ENCODE data around the gene DNAJB9. TPM values are rescaled to one million over a fixed set of nuclear protein-coding genes. Genes with fewer than 3 reads are reported as not detected.

The DNAJB9 gene
- total RNA-seq, 2 donors from 2014 or later: 7.8 to 24.7 TPM

- TF ChIP-seq CTCF (IDR thresholded peaks at IDR 0.05): no peak
- no peaks in the 10 kb centered on the region for H3K27me3 ChIP-seq
- H3K4me1 ChIP-seq: peaks cover 12% of the 10 kb centered on the region
- intact Hi-C loops (cut with DNase I): no loop called here
- no peaks in the 10 kb centered on the region for H3K9me3 ChIP-seq
- peak overlapping the region; percentile 98 for H3K27ac ChIP-seq
- H3K4me3 ChIP-seq: peak overlapping the region; percentile 89
- DNase-seq: peak; percentile 57
- no peaks in the 10 kb centered on the region for H3K36me3 ChIP-seq
- H3K9ac ChIP-seq (ENCODE audit: low read depth in 2 of 2, low read length in 2 of 2): peak overlapping the region; percentile 82 to 94
Observed at GRCh38 chr7:108570146-108570755, 577 bp downstream of the DNAJB9 start.

- no peak for DNase-seq
- no peaks in the 10 kb centered on the region for H3K27me3 ChIP-seq
- no peak overlapping the region for H3K4me3 ChIP-seq
- H3K27ac ChIP-seq: no peak overlapping the region
- H3K36me3 ChIP-seq: no peaks in the 10 kb centered on the region
- intact Hi-C loops (cut with DNase I): no loop called here
- no peak overlapping the region for H3K9ac ChIP-seq (ENCODE audit: low read depth in 2 of 2, low read length in 2 of 2)
- TF ChIP-seq CTCF (IDR thresholded peaks at IDR 0.05): no peak
- no peaks in the 10 kb centered on the region for H3K9me3 ChIP-seq
- peaks cover 12% of the 10 kb centered on the region for H3K4me1 ChIP-seq
Observed at GRCh38 chr7:108572480-108572879, 2.8 kb downstream of the DNAJB9 start.

- Histone ChIP-seq H3K4me1 (peaks cover 4% of the 10 kb centered on the region), H3K27me3 (no peaks in the 10 kb centered on the region), H3K4me3 (no peak overlapping the region), H3K9me3 (no peaks in the 10 kb centered on the region), H3K36me3 (no peaks in the 10 kb centered on the region), H3K27ac (no peak overlapping the region), H3K9ac (ENCODE audit: low read depth in 2 of 2, low read length in 2 of 2) (no peak overlapping the region)
- intact Hi-C loops (cut with DNase I): no loop called here
- no peak for TF ChIP-seq CTCF (IDR thresholded peaks at IDR 0.05)
- DNase-seq: no peak
Observed at GRCh38 chr7:108575156-108575555, 5.5 kb downstream of the DNAJB9 start.

GRCh38 chr7:108576116-108576515 lies 6.4 kb downstream of the DNAJB9 start:
- no peak for TF ChIP-seq CTCF (IDR thresholded peaks at IDR 0.05)
- H3K9me3 ChIP-seq: no peaks in the 10 kb centered on the region
- H3K27ac ChIP-seq: no peak overlapping the region
- no peak overlapping the region for H3K4me3 ChIP-seq
- H3K27me3 ChIP-seq: no peaks in the 10 kb centered on the region
- intact Hi-C loops (cut with DNase I): no loop called here
- H3K4me1 ChIP-seq: peaks cover 4% of the 10 kb centered on the region
- DNase-seq: no peak
- H3K36me3 ChIP-seq: no peaks in the 10 kb centered on the region
- H3K9ac ChIP-seq (ENCODE audit: low read depth in 2 of 2, low read length in 2 of 2): no peak overlapping the region

- Histone ChIP-seq H3K9ac (ENCODE audit: low read depth in 2 of 2, low read length in 2 of 2) (no peak overlapping the region), H3K27me3 (no peaks in the 10 kb centered on the region), H3K9me3 (no peaks in the 10 kb centered on the region), H3K27ac (no peak overlapping the region), H3K4me1 (no peaks in the 10 kb centered on the region), H3K4me3 (no peak overlapping the region), H3K36me3 (no peaks in the 10 kb centered on the region)
- no peak for TF ChIP-seq CTCF (IDR thresholded peaks at IDR 0.05)
- intact Hi-C loops (cut with DNase I): no loop called here
- no peak for DNase-seq
Observed at GRCh38 chr7:108578937-108579336, 9.3 kb downstream of the DNAJB9 start.

All from colonic mucosa (tissue), 4 donors.